ENCODE data around the gene UBE2B. TPM values are rescaled to one million over a fixed set of nuclear protein-coding genes. Genes with fewer than 3 reads are reported as not detected.
A peak's percentile ranks its signal among the peaks of the same experiment; 100 is the strongest.
"Not testable (repeated sequence)": the region's sequence is repeated elsewhere in the genome, so short reads cannot be mapped to it uniquely, and the experiment has no call there.

The UBE2B gene
- total RNA-seq, 1 donor from 2014 or later = 97.8 TPM

DNA sequence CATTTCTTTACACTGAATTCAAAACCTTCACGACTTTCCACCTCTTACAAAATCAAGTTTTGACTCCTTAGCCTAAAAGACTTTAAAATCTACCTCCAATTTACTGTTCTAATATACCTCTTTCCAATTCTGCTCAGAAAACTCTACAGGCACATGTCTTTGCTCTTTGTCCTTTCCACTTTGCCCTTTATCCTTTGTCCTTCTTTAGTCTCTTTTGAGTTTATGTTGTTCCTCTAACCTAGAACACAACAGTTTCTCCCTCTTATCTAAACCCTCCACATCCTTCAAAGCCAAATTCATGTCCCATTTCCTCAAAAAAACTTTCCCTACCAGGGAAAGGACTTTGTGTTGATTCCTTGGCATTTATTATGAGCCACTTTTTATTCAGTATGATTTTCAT, 5.8 kb upstream of the UBE2B start:
- H3K79me2 ChIP-seq (ENCODE audit: insufficient read depth, low read length) = peaks cover 22% of the 10 kb centered on the region
- FAIRE-seq = no peak
- H3K4me2 ChIP-seq (ENCODE audit: low read length) = peak overlapping the region; percentile 14

DNA sequence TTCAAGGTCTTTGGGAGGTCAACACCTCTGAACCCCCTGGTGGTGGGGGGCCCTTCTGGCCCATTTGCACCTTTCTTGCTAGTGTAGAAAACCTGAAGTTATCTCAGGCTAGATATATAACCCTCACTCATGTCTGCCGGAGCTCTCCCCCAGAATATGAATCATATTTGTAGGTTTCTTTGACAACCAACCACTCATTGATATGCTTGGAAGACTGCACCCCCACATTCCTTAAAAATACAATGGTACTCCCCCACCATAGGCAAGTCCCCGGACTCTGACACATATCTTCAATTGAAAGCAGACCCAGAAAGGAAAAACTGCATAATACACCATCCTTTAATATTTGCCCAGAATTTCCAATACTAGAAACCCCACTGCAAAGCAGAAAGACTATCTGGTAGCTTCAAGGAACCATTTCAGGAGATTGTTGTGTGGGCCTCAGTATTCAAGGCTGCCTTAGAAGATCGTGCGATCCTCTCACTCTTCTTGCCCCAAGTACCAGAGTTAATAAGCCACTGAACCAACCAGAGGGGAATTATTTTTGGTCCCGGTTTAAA, 978 bp upstream of the UBE2B start:
- FAIRE-seq = no peak
- Histone ChIP-seq H3K27ac (ENCODE audit: low read depth, low read length) (peak overlapping the region; percentile 99), H3K27me3 (ENCODE audit: insufficient read depth, low read length) (no peaks in the 10 kb centered on the region), H3K4me1 (ENCODE audit: insufficient read depth, low read length) (peaks cover 12% of the 10 kb centered on the region), H4K20me1 (ENCODE audit: insufficient read depth, low read length) (peaks cover 36% of the 10 kb centered on the region), H3K9ac (ENCODE audit: low read length) (peak overlapping the region; percentile 99), H3K4me3 (ENCODE audit: insufficient read depth, low read depth, low read length) (peak overlapping the region; percentile 70), H3K9me3 (ENCODE audit: insufficient read depth, low read depth, low read length) (no peaks in the 10 kb centered on the region), H3K4me2 (ENCODE audit: low read length) (peak overlapping the region; percentile 91), H3K36me3 (ENCODE audit: insufficient read depth, low read length) (no peaks in the 10 kb centered on the region), H3K79me2 (ENCODE audit: insufficient read depth, low read length) (peaks cover 62% of the 10 kb centered on the region), H2AFZ (ENCODE audit: low read depth, low read length) (peak overlapping the region; percentile 94)
- TF ChIP-seq, protein P1, sequence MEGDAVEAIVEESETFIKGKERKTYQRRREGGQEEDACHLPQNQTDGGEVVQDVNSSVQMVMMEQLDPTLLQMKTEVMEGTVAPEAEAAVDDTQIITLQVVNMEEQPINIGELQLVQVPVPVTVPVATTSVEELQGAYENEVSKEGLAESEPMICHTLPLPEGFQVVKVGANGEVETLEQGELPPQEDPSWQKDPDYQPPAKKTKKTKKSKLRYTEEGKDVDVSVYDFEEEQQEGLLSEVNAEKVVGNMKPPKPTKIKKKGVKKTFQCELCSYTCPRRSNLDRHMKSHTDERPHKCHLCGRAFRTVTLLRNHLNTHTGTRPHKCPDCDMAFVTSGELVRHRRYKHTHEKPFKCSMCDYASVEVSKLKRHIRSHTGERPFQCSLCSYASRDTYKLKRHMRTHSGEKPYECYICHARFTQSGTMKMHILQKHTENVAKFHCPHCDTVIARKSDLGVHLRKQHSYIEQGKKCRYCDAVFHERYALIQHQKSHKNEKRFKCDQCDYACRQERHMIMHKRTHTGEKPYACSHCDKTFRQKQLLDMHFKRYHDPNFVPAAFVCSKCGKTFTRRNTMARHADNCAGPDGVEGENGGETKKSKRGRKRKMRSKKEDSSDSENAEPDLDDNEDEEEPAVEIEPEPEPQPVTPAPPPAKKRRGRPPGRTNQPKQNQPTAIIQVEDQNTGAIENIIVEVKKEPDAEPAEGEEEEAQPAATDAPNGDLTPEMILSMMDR (IDR thresholded peaks at IDR 0.05; ENCODE audit: insufficient read depth, low read depth, low read length) = no peak
- no peak for TF ChIP-seq EZH2 (IDR thresholded peaks at IDR 0.05; ENCODE audit: insufficient read depth, low read length)
- Mint-ChIP-seq H3K4me1 (ENCODE audit: low read depth, unreplicated experiment) (peaks cover 18% of the 10 kb centered on the region), H3K4me3 (ENCODE audit: unreplicated experiment) (peak overlapping the region; percentile 98), H3K36me3 (ENCODE audit: low read depth, unreplicated experiment) (peaks cover 2% of the 10 kb centered on the region), H3K9me3 (ENCODE audit: unreplicated experiment) (peaks cover 2% of the 10 kb centered on the region), H3K27ac (ENCODE audit: unreplicated experiment) (peak overlapping the region; percentile 99), H3K27me3 (ENCODE audit: low read depth, unreplicated experiment) (no peaks in the 10 kb centered on the region)
- DNase-seq (ENCODE audit: low read depth) = no peak

More for the DNA sequence above, 5.8 kb upstream of the UBE2B start:
- Histone ChIP-seq H3K4me3 (ENCODE audit: insufficient read depth, low read depth, low read length) (no peak overlapping the region), H2AFZ (ENCODE audit: low read depth, low read length) (no peak overlapping the region), H3K9me3 (ENCODE audit: insufficient read depth, low read depth, low read length) (no peaks in the 10 kb centered on the region), H3K27ac (ENCODE audit: low read depth, low read length) (no peak overlapping the region), H3K36me3 (ENCODE audit: insufficient read depth, low read length) (no peaks in the 10 kb centered on the region), H4K20me1 (ENCODE audit: insufficient read depth, low read length) (peaks cover 4% of the 10 kb centered on the region), H3K9ac (ENCODE audit: low read length) (no peak overlapping the region), H3K4me1 (ENCODE audit: insufficient read depth, low read length) (peaks cover 8% of the 10 kb centered on the region), H3K27me3 (ENCODE audit: insufficient read depth, low read length) (no peaks in the 10 kb centered on the region)
- Mint-ChIP-seq H3K4me1 (ENCODE audit: low read depth, unreplicated experiment) (peaks cover 7% of the 10 kb centered on the region), H3K4me3 (ENCODE audit: unreplicated experiment) (peak overlapping the region; percentile 40), H3K9me3 (ENCODE audit: unreplicated experiment) (peaks cover 2% of the 10 kb centered on the region), H3K36me3 (ENCODE audit: low read depth, unreplicated experiment) (peaks cover 2% of the 10 kb centered on the region), H3K27me3 (ENCODE audit: low read depth, unreplicated experiment) (no peaks in the 10 kb centered on the region), H3K27ac (ENCODE audit: unreplicated experiment) (no peak overlapping the region)
- TF ChIP-seq, protein P1 (IDR thresholded peaks at IDR 0.05; ENCODE audit: insufficient read depth, low read depth, low read length) = no peak
- TF ChIP-seq EZH2 (IDR thresholded peaks at IDR 0.05; ENCODE audit: insufficient read depth, low read length) = no peak
- DNase-seq (ENCODE audit: low read depth) = no peak

DNA sequence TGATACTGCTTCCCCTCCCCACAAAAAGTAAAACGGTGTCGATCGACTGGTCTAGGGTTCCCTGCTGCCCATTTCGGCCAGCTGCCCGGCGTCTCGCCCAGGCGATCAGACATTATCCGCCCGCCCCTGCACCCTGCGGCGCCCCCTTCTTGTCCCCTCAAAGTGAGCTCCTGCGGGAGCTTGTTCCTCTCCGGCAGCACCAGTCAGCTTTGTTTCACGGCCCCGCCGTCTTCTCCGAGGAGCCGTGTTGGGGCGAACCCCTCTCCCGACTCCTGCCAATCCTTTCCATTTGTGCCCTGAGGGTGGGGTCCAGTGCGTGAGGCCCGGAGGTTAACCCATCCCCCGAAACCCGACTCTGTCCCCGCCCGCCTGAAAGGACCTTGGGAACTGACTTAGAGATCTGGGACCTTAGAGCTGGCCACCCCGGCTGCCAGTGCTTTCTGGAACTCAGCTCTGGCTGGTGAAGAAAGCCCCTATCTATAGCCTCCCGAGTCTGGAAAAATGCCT, 518 bp downstream of the UBE2B start:
- Histone ChIP-seq H3K4me3 (ENCODE audit: insufficient read depth, low read depth, low read length) (peak overlapping the region; percentile 92), H4K20me1 (ENCODE audit: insufficient read depth, low read length) (peaks cover 47% of the 10 kb centered on the region), H3K27me3 (ENCODE audit: insufficient read depth, low read length) (no peaks in the 10 kb centered on the region), H3K9me3 (ENCODE audit: insufficient read depth, low read depth, low read length) (no peaks in the 10 kb centered on the region), H3K36me3 (ENCODE audit: insufficient read depth, low read length) (peaks cover 4% of the 10 kb centered on the region), H3K4me1 (ENCODE audit: insufficient read depth, low read length) (peaks cover 10% of the 10 kb centered on the region), H3K79me2 (ENCODE audit: insufficient read depth, low read length) (peaks cover 58% of the 10 kb centered on the region), H3K9ac (ENCODE audit: low read length) (peak overlapping the region; percentile 99), H3K27ac (ENCODE audit: low read depth, low read length) (peak overlapping the region; percentile 99), H3K4me2 (ENCODE audit: low read length) (peak overlapping the region; percentile 91), H2AFZ (ENCODE audit: low read depth, low read length) (peak overlapping the region; percentile 68)
- Mint-ChIP-seq H3K27me3 (ENCODE audit: low read depth, unreplicated experiment) (no peaks in the 10 kb centered on the region), H3K36me3 (ENCODE audit: low read depth, unreplicated experiment) (peaks cover 4% of the 10 kb centered on the region), H3K9me3 (ENCODE audit: unreplicated experiment) (peaks cover 2% of the 10 kb centered on the region), H3K4me1 (ENCODE audit: low read depth, unreplicated experiment) (peaks cover 18% of the 10 kb centered on the region), H3K4me3 (ENCODE audit: unreplicated experiment) (peak overlapping the region; percentile 98), H3K27ac (ENCODE audit: unreplicated experiment) (peak overlapping the region; percentile 98)
- FAIRE-seq (no peak), DNase-seq (ENCODE audit: low read depth) (peak; percentile 27)
- TF ChIP-seq EZH2 (IDR thresholded peaks at IDR 0.05; ENCODE audit: insufficient read depth, low read length) = no peak
- TF ChIP-seq, protein P1 (IDR thresholded peaks at IDR 0.05; ENCODE audit: insufficient read depth, low read depth, low read length) = no peak

DNA sequence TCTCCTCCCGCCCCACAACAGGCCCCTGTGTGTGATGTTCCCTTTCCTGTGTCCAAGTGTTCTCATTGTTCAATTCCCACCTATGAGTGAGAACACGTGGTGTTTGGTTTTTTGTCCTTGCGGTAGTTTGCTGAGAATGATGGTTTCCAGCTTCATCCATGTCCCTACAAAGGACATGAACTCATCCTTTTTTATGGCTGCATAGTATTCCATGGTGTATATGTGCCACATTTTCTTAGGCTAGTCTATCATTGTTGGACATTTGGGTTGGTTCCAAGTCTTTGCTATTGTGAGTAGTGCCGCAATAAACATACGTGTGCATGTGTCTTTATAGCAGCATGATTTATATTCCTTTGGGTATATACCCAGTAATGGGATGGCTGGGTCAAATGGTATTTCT, 2.3 kb downstream of the UBE2B start:
- Mint-ChIP-seq H3K4me3 (ENCODE audit: unreplicated experiment) (peak overlapping the region; percentile 80), H3K4me1 (ENCODE audit: low read depth, unreplicated experiment) (peaks cover 16% of the 10 kb centered on the region)
- H3K9ac ChIP-seq (ENCODE audit: low read length); FAIRE-seq; H3K9me3 Mint-ChIP-seq (ENCODE audit: unreplicated experiment); H3K36me3 Mint-ChIP-seq (ENCODE audit: low read depth, unreplicated experiment); H2AFZ ChIP-seq (ENCODE audit: low read depth, low read length); H3K4me3 ChIP-seq (ENCODE audit: insufficient read depth, low read depth, low read length); H3K36me3 ChIP-seq (ENCODE audit: insufficient read depth, low read length); H3K9me3 ChIP-seq (ENCODE audit: insufficient read depth, low read depth, low read length); H3K27ac Mint-ChIP-seq (ENCODE audit: unreplicated experiment); H3K4me2 ChIP-seq (ENCODE audit: low read length); DNase-seq (ENCODE audit: low read depth); H3K27me3 ChIP-seq (ENCODE audit: insufficient read depth, low read length); H3K27ac ChIP-seq (ENCODE audit: low read depth, low read length); H3K4me1 ChIP-seq (ENCODE audit: insufficient read depth, low read length); H3K27me3 Mint-ChIP-seq (ENCODE audit: low read depth, unreplicated experiment): not testable (repeated sequence)
- H4K20me1 ChIP-seq (ENCODE audit: insufficient read depth, low read length) = peaks cover 61% of the 10 kb centered on the region
- peaks cover 72% of the 10 kb centered on the region for H3K79me2 ChIP-seq (ENCODE audit: insufficient read depth, low read length)
